ENCODE measurements around the gene PAFAH2. TPM values are rescaled to one million over a fixed set of nuclear protein-coding genes. Genes with fewer than 3 reads are reported as not detected.
A peak's percentile ranks its signal among the peaks of the same experiment; 100 is the strongest.

Gene PAFAH2
- total RNA-seq, 1 experiment from 2014 or later, result 6.7 TPM

- POLR2A ChIA-PET (ENCODE audit: low non-redundant PET), result no interaction called here
- Histone ChIP-seq H3K9me3 (ENCODE audit: low read depth, low read length, poor library complexity, severe bottlenecking) (no peaks in the 10 kb centered on the region), H3K4me3 (ENCODE audit: low read depth, low read length, poor library complexity, severe bottlenecking) (peak overlapping the region; percentile 66), H3K36me3 (ENCODE audit: insufficient read depth, low read length, poor library complexity, severe bottlenecking) (no peaks in the 10 kb centered on the region), H3K4me1 (ENCODE audit: insufficient read depth, low read length, poor library complexity, severe bottlenecking) (peaks cover 5% of the 10 kb centered on the region), H3K27ac (ENCODE audit: low read depth, low read length, poor library complexity, severe bottlenecking) (no peak overlapping the region), H3K27me3 (replicated peaks; ENCODE audit: insufficient read depth, low read depth, low read length, poor library complexity) (no peaks in the 10 kb centered on the region)
- intact Hi-C loops (cut with micrococcal nuclease; ENCODE audit: unreplicated experiment), result loop anchor here (5.0 kb wide), 1 partner anchor 112 kb away; no protein-coding TSS in a partner anchor
- BruUV-seq (replicated peaks), result no TSS peak
- CTCF ChIA-PET, result interaction anchor here (0.6 to 0.8 kb wide), 2 partner anchors 72 to 140 kb away, joined by 3 to 6 read pairs; no protein-coding TSS in a partner anchor
- DNase-seq (ENCODE audit: low spot score), result peak; percentile 95
- TF ChIP-seq CTCF (conservative IDR thresholded peaks at IDR 0.05; ENCODE audit: low read depth, low read length) (no peak), EZH2 (IDR thresholded peaks at IDR 0.05; ENCODE audit: borderline replicate concordance, low read depth, low read length, poor library complexity, severe bottlenecking) (no peak)
These were observed 37.5 kb upstream of the PAFAH2 start for GRCh38 chr1:26035203-26035958.

GRCh38 chr1:26034504-26035202 is 36.8 kb upstream of the PAFAH2 start:
- no peak for DNase-seq (ENCODE audit: low spot score)
- peaks cover 5% of the 10 kb centered on the region for H3K4me1 ChIP-seq (ENCODE audit: insufficient read depth, low read length, poor library complexity, severe bottlenecking)
- no peaks in the 10 kb centered on the region for H3K27me3 ChIP-seq (replicated peaks; ENCODE audit: insufficient read depth, low read depth, low read length, poor library complexity)
- peak overlapping the region; percentile 66 for H3K4me3 ChIP-seq (ENCODE audit: low read depth, low read length, poor library complexity, severe bottlenecking)
- no peaks in the 10 kb centered on the region for H3K36me3 ChIP-seq (ENCODE audit: insufficient read depth, low read length, poor library complexity, severe bottlenecking)
- BruUV-seq (replicated peaks), result no TSS peak
- intact Hi-C loops (cut with micrococcal nuclease; ENCODE audit: unreplicated experiment), result loop anchor here (5.0 kb wide), 1 partner anchor 113 kb away; no protein-coding TSS in a partner anchor
- H3K9me3 ChIP-seq (ENCODE audit: low read depth, low read length, poor library complexity, severe bottlenecking), result no peaks in the 10 kb centered on the region
- ChIA-PET POLR2A (ENCODE audit: low non-redundant PET) (no interaction called here), CTCF (interaction anchor here (0.8 kb wide), 1 partner anchor 139 kb away, joined by 3 read pairs; no protein-coding TSS in a partner anchor)
- H3K27ac ChIP-seq (ENCODE audit: low read depth, low read length, poor library complexity, severe bottlenecking), result no peak overlapping the region
- TF ChIP-seq EZH2 (IDR thresholded peaks at IDR 0.05; ENCODE audit: borderline replicate concordance, low read depth, low read length, poor library complexity, severe bottlenecking) (no peak), CTCF (conservative IDR thresholded peaks at IDR 0.05; ENCODE audit: low read depth, low read length) (no peak)

DNA sequence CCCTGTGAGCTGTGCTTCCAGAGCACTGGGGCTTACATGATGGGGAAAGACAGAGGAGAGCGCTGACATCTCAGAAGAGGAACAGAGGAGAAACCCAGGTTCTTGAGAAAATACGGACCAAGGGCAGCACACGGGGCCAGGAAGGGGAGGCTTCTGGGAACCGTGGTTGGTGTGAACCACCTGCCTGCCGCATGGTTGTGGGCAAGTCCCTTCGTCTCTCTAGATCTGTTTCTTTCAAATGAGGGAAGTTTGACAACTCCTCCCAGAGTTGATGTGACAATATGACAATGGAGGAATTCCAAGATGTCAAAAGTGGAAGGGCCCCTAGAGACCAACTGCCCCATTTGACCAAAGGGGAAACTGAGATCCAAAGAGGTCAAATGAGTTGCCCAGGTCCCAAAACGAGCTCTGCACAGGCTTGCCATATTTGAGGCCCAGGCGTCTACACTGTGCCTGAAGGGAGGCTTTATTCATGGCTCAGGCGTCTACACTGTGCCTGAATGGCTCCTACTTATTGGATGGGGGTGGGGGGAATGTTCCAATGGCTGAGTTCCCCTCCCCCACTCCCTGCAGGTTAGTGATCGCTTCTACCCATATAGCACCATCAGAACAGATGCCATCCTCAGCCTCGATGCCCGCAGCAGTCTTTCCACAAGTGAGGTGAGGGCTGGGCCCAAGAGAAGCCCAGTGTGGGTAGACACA is 34.9 kb upstream of the PAFAH2 start:
- Histone ChIP-seq H3K36me3 (ENCODE audit: insufficient read depth, low read length, poor library complexity, severe bottlenecking) (no peaks in the 10 kb centered on the region), H3K4me1 (ENCODE audit: insufficient read depth, low read length, poor library complexity, severe bottlenecking) (peaks cover 5% of the 10 kb centered on the region), H3K4me3 (ENCODE audit: low read depth, low read length, poor library complexity, severe bottlenecking) (no peak overlapping the region), H3K27me3 (replicated peaks; ENCODE audit: insufficient read depth, low read depth, low read length, poor library complexity) (no peaks in the 10 kb centered on the region), H3K9me3 (ENCODE audit: low read depth, low read length, poor library complexity, severe bottlenecking) (no peaks in the 10 kb centered on the region), H3K27ac (ENCODE audit: low read depth, low read length, poor library complexity, severe bottlenecking) (no peak overlapping the region)
- ChIA-PET CTCF (no interaction called here), POLR2A (ENCODE audit: low non-redundant PET) (no interaction called here)
- no peak for DNase-seq (ENCODE audit: low spot score)
- no peak for TF ChIP-seq EZH2 (IDR thresholded peaks at IDR 0.05; ENCODE audit: borderline replicate concordance, low read depth, low read length, poor library complexity, severe bottlenecking)
- TF ChIP-seq CTCF (conservative IDR thresholded peaks at IDR 0.05; ENCODE audit: low read depth, low read length), result no peak
- BruUV-seq (replicated peaks), result no TSS peak
- intact Hi-C loops (cut with micrococcal nuclease; ENCODE audit: unreplicated experiment), result no loop called here

Data from A673 (cell line).